HCT116 (cell line): ENCODE measurements around the gene CLDN20. TPM values are rescaled to one million over a fixed set of nuclear protein-coding genes. Genes with fewer than 3 reads are reported as not detected.

Source experiments
- ATAC-seq: fragments of 200-7000 bp; cut with Tn5 transposase; 2 replicates; pipeline ENCODE4 v1.9.1; 2020; ENCODE audit warnings: mild to moderate bottlenecking, moderate library complexity
- BruUV-seq: library from RNA; stranded (reverse); fragments of 400-500 nt; replicated peaks from 2 replicates; lab custom pipeline; 2021; lab: Mats Ljungman, UMichigan
- CTCF ChIA-PET: fragments of 300-600 bp; sonication (Branson Sonifier 250); formaldehyde crosslinking; loops from one replicate; lab custom pipeline; 2021; ENCODE audit warnings: antibody characterized with exemption; lab: Charles Lee
- POLR2A ChIA-PET: fragments of 300-600, 350-600 bp; sonication (Branson Sonifier 250); formaldehyde crosslinking; loops from one replicate; lab custom pipeline; 2021; ENCODE audit warnings: antibody characterized with exemption; lab: Charles Lee
- RAD21 ChIA-PET, 2 experiments: fragments of 300-600 bp; sonication (Branson Sonifier 250); formaldehyde crosslinking; loops; one replicate each; lab custom pipeline; 2023; ENCODE audit warnings: low total read pairs in 2 of 2; ENCODE audit not compliant: uncharacterized antibody in 2 of 2, unreplicated experiment in 2 of 2, low non-redundant PET in 1 of 2; lab: Charles Lee
- DNase-seq: peaks from one replicate; pipeline ENCODE4 v3.0.0-alpha.2; 2010; ENCODE audit warnings: low read depth, low spot score
- H2AFZ ChIP-seq: fragments of 200-600 bp; shearing (Covaris generic), sonication (generic); 2 replicates; pipeline ENCODE4 v1.6.1; 2017; ENCODE audit warnings: low read depth, mixed run types, mixed read lengths, antibody characterized with exemption, low read length; ENCODE audit not compliant: poor library complexity, severe bottlenecking
- H3K27ac ChIP-seq: 2 replicates; pipeline ENCODE4 v1.5.1; 2012; ENCODE audit warnings: low read depth, low read length
- H3K27me3 ChIP-seq: fragments of 200-600 bp; sonication (generic); 2 replicates; pipeline ENCODE4 v1.6.1; 2016; ENCODE audit warnings: mixed run types, low read length, mixed read lengths; ENCODE audit not compliant: insufficient read depth
- H3K36me3 ChIP-seq, 2 experiments: fragments of 200-500 bp in 1 of 2; fragments of 200-600 bp in 1 of 2; sonication (Bioruptor generic) in 1 of 2; sonication (generic) in 1 of 2; 2 replicates each; pipeline versions ENCODE4 v1.5.1 to v1.6.1; 2014 to 2016; ENCODE audit warnings: low read length in 2 of 2, inconsistent platforms in 1 of 2, mixed read lengths in 1 of 2, mixed run types in 1 of 2; ENCODE audit not compliant: insufficient read depth in 2 of 2, control insufficient read depth in 1 of 2
- H3K4me1 ChIP-seq, 2 experiments: fragments of 200-600 bp in 1 of 2; sonication (generic) in 1 of 2; 2 replicates each; pipeline versions ENCODE4 v1.5.1 to v1.6.1; 2012 to 2017; ENCODE audit warnings: low read length in 2 of 2, inconsistent platforms in 1 of 2, mild to moderate bottlenecking in 1 of 2, mixed read lengths in 1 of 2, mixed run types in 1 of 2, moderate library complexity in 1 of 2; ENCODE audit not compliant: insufficient read depth in 2 of 2, control insufficient read depth in 1 of 2
- H3K4me2 ChIP-seq: fragments of 200-600 bp; sonication (generic); 2 replicates; pipeline ENCODE4 v1.6.1; 2017; ENCODE audit warnings: mixed run types, low read length, mixed read lengths
- H3K4me3 ChIP-seq, 2 experiments: fragments of 200-600 bp in 1 of 2; sonication (generic) in 1 of 2; replicated peaks in 1 of 2; 2 replicates each; pipeline ENCODE4 v1.5.1; 2011 to 2016; ENCODE audit warnings: low read length in 2 of 2, control low read depth in 1 of 2, low read depth in 1 of 2, mild to moderate bottlenecking in 1 of 2, mixed read lengths in 1 of 2, mixed run types in 1 of 2
- H3K79me2 ChIP-seq: fragments of 200-600 bp; sonication (generic); 2 replicates; pipeline ENCODE4 v1.6.1; 2017; ENCODE audit warnings: mild to moderate bottlenecking, mixed run types, low read length, moderate library complexity, mixed read lengths; ENCODE audit not compliant: insufficient read depth
- H3K9ac ChIP-seq: fragments of 200-600 bp; sonication (generic); 2 replicates; pipeline ENCODE4 v1.6.1; 2016; ENCODE audit warnings: low read length, mixed read lengths
- H3K9me2 ChIP-seq: fragments of 200-600 bp; sonication (generic), shearing (Covaris generic); 2 replicates; pipeline ENCODE4 v1.6.1; 2017; ENCODE audit warnings: mixed run types, mild to moderate bottlenecking, moderate library complexity; ENCODE audit not compliant: insufficient read depth
- H3K9me3 ChIP-seq, 2 experiments: fragments of 200-500 bp in 1 of 2; fragments of 200-600 bp in 1 of 2; sonication (Bioruptor generic) in 1 of 2; sonication (generic) in 1 of 2; 2 replicates each; pipeline ENCODE4 v1.6.1; 2014 to 2017; ENCODE audit warnings: low read length in 2 of 2, mixed read lengths in 2 of 2, inconsistent platforms in 1 of 2, low read depth in 1 of 2, mild to moderate bottlenecking in 1 of 2, mixed run types in 1 of 2, moderate library complexity in 1 of 2; ENCODE audit not compliant: control insufficient read depth in 1 of 2, insufficient read depth in 1 of 2
- H4K20me1 ChIP-seq: fragments of 200-600 bp; sonication (generic), shearing (Covaris generic); 2 replicates; pipeline ENCODE4 v1.6.1; 2017; ENCODE audit warnings: mixed run types, mild to moderate bottlenecking, moderate library complexity; ENCODE audit not compliant: insufficient read depth
- CEBPB ChIP-seq: IDR thresholded peaks from 2 replicates; pipeline ENCODE4 v1.6.1; 2012; ENCODE audit warnings: low read depth
- ELF1 ChIP-seq: IDR thresholded peaks from 2 replicates; pipeline ENCODE4 v1.6.1; 2012; ENCODE audit warnings: low read depth, borderline replicate concordance
- JUND ChIP-seq: IDR thresholded peaks from 2 replicates; pipeline ENCODE4 v1.6.1; 2012
- MAX ChIP-seq: IDR thresholded peaks from 2 replicates; pipeline ENCODE4 v1.6.1; 2012
- POLR2A ChIP-seq: IDR thresholded peaks from 2 replicates; pipeline ENCODE4 v1.7.0; 2011; ENCODE audit warnings: borderline replicate concordance; ENCODE audit not compliant: insufficient read depth, insufficient read length; ENCODE audit errors: extremely low read depth
- SRF ChIP-seq: IDR thresholded peaks from 2 replicates; pipeline ENCODE4 v1.6.1; 2012; ENCODE audit warnings: low read depth
- ZBTB33 ChIP-seq: IDR thresholded peaks from 2 replicates; pipeline ENCODE4 v1.6.1; 2011; ENCODE audit warnings: mild to moderate bottlenecking, low read length, moderate library complexity; ENCODE audit not compliant: insufficient replicate concordance; ENCODE audit errors: extremely low read depth
- intact Hi-C: fragments of 100-400 bp; cut with micrococcal nuclease; formaldehyde crosslinking; loops from 2 replicates; pipeline ENCODE4 v1.10.0; 2022
- total RNA-seq: library from RNA; stranded (reverse); gene quantifications from one replicate; pipeline ENCODE4 v1.2.1, GENCODE V29; 2021; ENCODE audit not compliant: unreplicated experiment

The CLDN20 gene
- total RNA-seq, 1 experiment from 2014 or later: not detected

GRCh38 chr6:155310596-155310995, 46.8 kb downstream of the CLDN20 start (continued):
- no peak for TF ChIP-seq ZBTB33
- TF ChIP-seq CEBPB: no peak
- TF ChIP-seq ELF1: no peak
- TF ChIP-seq SRF: no peak

DNA sequence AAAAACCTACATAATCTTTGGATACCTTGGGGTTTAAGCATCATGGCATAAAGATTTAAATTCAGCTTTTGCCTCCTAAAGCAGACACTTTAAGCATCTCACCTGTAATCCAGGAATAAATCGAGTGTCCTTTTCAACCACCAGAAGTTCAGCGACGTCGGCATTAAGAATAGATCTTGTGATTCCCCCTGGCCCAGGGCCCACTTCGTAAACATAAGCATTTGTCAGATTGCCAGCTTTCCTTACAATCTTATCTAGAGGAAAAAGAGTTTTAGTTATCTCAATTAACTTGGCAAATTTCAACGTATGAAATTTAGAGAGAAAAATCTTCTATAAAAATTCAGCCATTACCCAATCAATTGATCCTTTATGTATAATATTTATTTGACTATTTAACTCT, 47.3 kb downstream of the CLDN20 start:
- no peak for ATAC-seq
- ChIA-PET POLR2A (no interaction called here), RAD21 (no interaction called here), CTCF (no interaction called here)
- Histone ChIP-seq H3K9me2 (no peaks in the 10 kb centered on the region), H3K79me2 (peaks cover 33% of the 10 kb centered on the region), H3K4me2 (no peak overlapping the region), H2AFZ (no peak overlapping the region), H3K27me3 (no peaks in the 10 kb centered on the region), H3K4me1 (peaks cover 5 to 14% of the 10 kb centered on the region in 2 experiments; a peak in 3 of 4 replicates), H3K9me3 (no peaks in the 10 kb centered on the region), H4K20me1 (no peaks in the 10 kb centered on the region), H3K27ac (no peak overlapping the region), H3K9ac (no peak overlapping the region), H3K36me3 (peaks cover 23 to 27% of the 10 kb centered on the region in 2 experiments), H3K4me3 (no peak overlapping the region)
- BruUV-seq: no TSS peak
- DNase-seq: no peak
- no peak for TF ChIP-seq POLR2A
- TF ChIP-seq JUND: no peak
- no peak for TF ChIP-seq MAX
- intact Hi-C loops: no loop called here
